ENCODE results near the gene ADRA1B. TPM values are rescaled to one million over a fixed set of nuclear protein-coding genes. Genes with fewer than 3 reads are reported as not detected.

Gene ADRA1B
- total and polyA plus RNA-seq, 2 donors (not counting 3 experiments of a cell fraction or from before 2014, with no cell fraction given): 0.77 TPM; not detected in 1

- Histone ChIP-seq H3K27ac (ENCODE audit: insufficient read depth, low read depth, low read length) (no peak overlapping the region), H3K9me1 (replicated peaks; ENCODE audit: control insufficient read depth, extremely low read depth, insufficient read depth, low read length) (no peaks in the 10 kb centered on the region), H4K20me1 (replicated peaks; ENCODE audit: control insufficient read depth, extremely low read depth, insufficient read depth, low read length) (no peaks in the 10 kb centered on the region), H2AFZ (ENCODE audit: low read depth, low read length) (no peak overlapping the region), H3K9ac (replicated peaks; ENCODE audit: extremely low read depth, insufficient read depth, low read length) (no peak overlapping the region), H3K36me3 (ENCODE audit: control insufficient read depth in 2 of 2, extremely low read depth in 1 of 2, insufficient read depth in 2 of 2, low read length in 2 of 2) (no peaks in the 10 kb centered on the region), H3K4me2 (ENCODE audit: insufficient read depth, low read length) (no peak overlapping the region), H3K79me2 (ENCODE audit: control insufficient read depth, insufficient read depth, low read length) (no peaks in the 10 kb centered on the region), H3K4me1 (ENCODE audit: control insufficient read depth, extremely low read depth, insufficient read depth, low read length) (no peaks in the 10 kb centered on the region), H3K9me3 (replicated peaks; ENCODE audit: control insufficient read depth, insufficient read depth, low read length) (no peaks in the 10 kb centered on the region), H3K4me3 (replicated peaks in 1 of 3; ENCODE audit: insufficient read depth in 1 of 3, low read depth in 1 of 3, low read length in 3 of 3) (no peak overlapping the region), H3K27me3 (ENCODE audit: control insufficient read depth in 2 of 2, insufficient read depth in 2 of 2, low read length in 2 of 2) (no peaks in the 10 kb centered on the region)
- dilution Hi-C loops (cut with MboI; ENCODE audit: extremely low pct_ligation_motif_present, low sequenced_read_pairs) (no loop called here), intact Hi-C loops (cut with micrococcal nuclease) (no loop called here)
- TF ChIP-seq JUN (IDR thresholded peaks at IDR 0.05; ENCODE audit: borderline replicate concordance, insufficient read depth, insufficient read length, low read depth) (no peak), POLR2A (IDR thresholded peaks at IDR 0.05; ENCODE audit: low read depth, low read length) (no peak), MYC (IDR thresholded peaks at IDR 0.05; ENCODE audit: low read depth, low read length) (no peak), POLR2AphosphoS5 (IDR thresholded peaks at IDR 0.05; ENCODE audit: insufficient read depth, low read depth, low read length) (no peak), FOS (IDR thresholded peaks at IDR 0.05; ENCODE audit: borderline replicate concordance, insufficient read depth, low read length) (no peak), GATA2 (IDR thresholded peaks at IDR 0.05; ENCODE audit: insufficient read depth, insufficient read length, low read depth, low read length) (no peak), EZH2 (IDR thresholded peaks at IDR 0.05; ENCODE audit: borderline replicate concordance, low read depth, low read length, severe bottlenecking) (no peak), CTCF (IDR thresholded peaks at IDR 0.05; ENCODE audit: extremely low read depth in 1 of 2, insufficient read depth in 1 of 2, low read depth in 1 of 2, low read length in 2 of 2) (no peak), MAX (IDR thresholded peaks at IDR 0.05; ENCODE audit: insufficient read depth, insufficient read length) (no peak)
- BruUV-seq (replicated peaks): no TSS peak
- no peak for FAIRE-seq
- ChIA-PET POLR2A (no interaction called here), CTCF (no interaction called here)
- DNase-seq (ENCODE audit: low read depth, low spot score): no peak
Measured at GRCh38 chr5:159955056-159955624, 38.9 kb downstream of the ADRA1B start.
